Stimulated activated CD4-positive, alpha-beta T cell treated with anti-CD3 and anti-CD28 coated beads, Interleukin-12 subunit alpha, Interleukin-12 subunit beta, amount 100 ng/mL, for 48 hours (primary cell): ENCODE data around the gene KCNK17.

Experiments
- DNase-seq, 3 donors: peaks; one replicate each; pipeline ENCODE4 v3.0.0-alpha.2; 2020; ENCODE audit warnings: low read depth in 2 of 3, low spot score in 1 of 3

Gene KCNK17

DNA sequence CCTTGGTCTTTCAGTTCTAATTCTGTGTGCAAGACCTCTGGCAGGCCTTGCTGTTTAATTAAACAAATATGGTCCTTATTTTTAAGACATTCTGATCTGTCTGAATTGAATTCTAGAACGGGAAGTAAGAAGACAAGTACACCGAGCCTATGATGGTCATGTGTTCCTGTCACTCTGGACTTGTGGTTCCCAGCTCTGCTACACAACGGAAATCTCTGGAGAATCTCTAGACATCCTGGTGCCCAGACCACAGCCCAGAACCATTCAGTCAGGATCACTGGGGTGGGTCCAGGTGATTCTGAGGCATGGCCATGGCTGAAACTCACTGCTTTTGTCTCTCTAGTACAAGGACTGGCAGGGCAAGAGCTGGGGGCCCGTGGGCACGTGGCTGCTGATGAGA lies 24.2 kb upstream of the KCNK17 start:
- DNase-seq: no peak

DNA sequence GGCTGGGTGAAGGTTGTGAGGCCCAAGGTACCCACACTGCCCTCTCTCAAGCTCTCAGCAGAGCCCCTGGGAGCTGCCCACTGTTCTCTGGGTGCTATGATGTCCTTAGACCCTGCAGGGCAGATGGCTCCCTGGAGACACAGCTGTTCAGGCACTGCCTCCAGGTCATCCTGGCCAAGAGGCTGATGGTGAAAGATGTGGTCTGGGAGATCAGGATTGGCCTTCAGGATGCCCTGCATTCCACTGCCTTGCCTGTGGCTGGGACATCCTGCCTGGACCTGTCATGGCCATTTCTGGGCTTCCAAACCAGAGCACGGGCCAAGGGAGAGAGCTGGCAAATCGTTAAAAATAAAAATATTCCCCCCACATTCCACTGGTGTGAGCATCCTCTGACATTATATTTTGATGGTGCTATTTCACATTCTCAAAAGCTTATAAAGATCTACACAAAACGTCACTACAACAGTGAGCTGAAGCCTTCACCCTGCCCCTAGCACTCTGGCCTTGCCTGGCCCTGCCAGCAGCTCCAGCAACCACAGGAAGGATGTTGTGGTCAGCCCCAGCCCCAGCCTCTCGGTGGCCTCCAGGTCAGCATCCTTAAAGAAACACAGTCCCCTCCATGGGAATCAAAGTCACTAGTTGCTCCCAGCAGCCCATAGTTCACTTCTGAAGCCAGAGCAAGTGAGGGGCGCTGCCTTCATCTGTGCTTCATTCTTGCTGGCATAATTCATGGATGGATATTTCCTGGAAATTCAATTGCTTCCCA lies 21.7 kb upstream of the KCNK17 start:
- DNase-seq: no peak

DNA sequence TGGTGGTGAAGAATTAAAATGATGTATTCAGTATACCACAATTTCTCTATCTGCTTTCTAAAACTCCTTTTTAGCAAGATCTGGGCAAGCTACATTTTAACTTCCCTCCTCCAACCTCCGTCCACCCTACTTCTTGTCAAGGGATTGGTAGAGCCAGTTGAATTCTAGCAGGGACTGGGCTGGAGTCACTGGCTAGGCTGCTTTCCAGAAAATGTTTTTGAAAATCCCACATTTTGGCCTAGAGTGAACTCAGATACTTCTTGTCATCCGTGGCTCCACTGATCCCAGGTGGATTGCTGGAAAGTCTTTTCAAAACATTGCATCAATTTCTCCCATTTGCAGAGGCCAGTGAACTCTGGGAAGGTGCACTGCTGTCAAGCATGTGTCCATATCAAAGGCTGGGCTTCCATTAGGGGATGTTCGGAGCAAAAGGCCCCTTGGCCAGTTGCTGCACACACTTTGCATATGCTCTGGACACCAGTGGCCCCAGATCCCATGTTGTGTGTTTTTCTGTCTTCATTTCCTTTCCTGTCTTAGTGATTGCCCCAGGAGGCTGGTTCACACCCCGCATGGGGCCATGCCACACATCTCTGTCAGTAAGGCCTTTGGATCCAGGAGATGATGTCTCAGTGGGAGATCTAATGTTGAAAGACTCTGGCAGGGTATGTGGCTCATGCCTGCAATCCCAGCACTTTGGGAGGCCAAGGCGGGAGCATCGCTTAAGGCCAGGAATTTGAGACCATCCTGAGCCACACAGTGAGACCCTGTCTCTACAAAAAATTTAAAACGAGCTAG lies 19.6 kb upstream of the KCNK17 start:
- DNase-seq: no peak

DNA sequence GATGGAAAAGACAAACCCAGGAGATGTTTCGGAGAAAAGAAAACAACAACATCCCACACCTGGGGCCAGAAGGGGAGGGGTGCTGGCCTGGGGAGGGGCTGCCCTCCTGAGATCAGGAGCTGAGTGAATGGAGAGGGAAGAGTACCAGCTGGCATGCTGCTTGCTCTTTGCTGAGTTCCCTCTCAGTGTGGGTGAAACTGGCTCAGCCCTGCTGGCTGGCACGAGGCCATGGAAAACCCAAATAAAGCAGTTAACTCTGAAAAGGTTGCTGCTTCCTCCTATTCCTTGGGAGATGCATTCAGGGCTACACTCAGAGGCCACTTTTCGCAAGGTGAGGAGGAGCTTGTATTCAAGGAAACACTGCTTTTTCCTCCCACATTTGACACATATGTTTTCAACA lies 16.3 kb upstream of the KCNK17 start:
- DNase-seq: no peak

DNA sequence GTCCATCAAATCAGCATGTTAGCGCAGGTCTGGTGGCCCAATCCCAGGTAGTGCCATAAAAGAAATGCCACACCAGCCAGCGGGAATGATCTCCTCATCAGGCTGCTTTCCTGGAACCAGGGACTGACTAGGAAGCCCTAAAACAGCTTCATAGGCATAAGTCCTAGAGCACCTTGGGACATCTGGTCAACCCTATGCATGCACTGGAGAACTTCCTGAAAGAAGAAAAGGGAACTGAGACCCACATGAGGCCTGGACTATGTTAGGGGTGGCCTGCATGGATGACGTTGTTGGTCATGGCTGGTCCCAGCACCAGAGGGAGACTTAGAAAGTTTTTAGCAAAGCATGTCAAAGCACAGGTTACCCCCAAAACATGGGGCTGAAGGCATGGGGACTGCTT lies 15.8 kb upstream of the KCNK17 start:
- no peak for DNase-seq

DNA sequence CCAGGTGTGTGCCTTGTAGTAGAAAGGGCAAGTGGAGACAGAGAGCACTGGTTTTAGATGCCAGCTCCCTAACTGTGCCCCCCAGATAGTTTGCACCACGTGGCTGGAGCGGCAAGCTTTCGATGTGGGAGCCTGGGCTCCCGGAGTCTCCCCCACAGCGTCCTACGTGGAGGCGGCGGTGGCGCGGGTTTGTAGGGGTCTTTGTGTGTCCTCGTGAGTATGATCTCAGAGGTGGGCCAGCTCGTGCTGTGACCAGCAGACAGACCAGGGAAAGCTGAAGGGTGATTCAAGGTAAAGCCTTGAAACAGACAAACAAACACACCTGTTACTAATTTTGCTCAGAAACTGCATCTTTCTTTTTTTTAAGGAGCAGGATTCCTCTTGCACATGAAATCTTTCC lies 13.8 kb upstream of the KCNK17 start:
- no peak for DNase-seq

DNA sequence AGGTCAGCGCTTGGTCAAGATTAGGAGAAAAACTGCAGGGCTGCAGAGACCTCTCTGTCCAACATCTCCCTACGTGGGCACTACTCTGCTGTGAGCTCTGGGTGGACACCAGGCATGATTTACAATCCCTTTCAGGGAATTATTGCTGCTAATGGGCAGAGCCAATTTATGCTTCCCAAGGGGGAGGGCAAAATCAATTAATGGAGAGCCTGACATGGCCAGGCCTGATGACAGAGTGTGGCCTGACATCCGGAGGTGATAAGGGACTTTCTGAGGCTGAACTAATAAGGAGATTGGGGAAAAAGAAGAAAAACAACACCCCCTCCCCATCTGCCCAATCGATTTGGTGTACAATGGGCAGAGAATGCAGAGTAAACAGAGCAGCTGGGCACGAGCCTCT lies 13.3 kb upstream of the KCNK17 start:
- no peak for DNase-seq

DNA sequence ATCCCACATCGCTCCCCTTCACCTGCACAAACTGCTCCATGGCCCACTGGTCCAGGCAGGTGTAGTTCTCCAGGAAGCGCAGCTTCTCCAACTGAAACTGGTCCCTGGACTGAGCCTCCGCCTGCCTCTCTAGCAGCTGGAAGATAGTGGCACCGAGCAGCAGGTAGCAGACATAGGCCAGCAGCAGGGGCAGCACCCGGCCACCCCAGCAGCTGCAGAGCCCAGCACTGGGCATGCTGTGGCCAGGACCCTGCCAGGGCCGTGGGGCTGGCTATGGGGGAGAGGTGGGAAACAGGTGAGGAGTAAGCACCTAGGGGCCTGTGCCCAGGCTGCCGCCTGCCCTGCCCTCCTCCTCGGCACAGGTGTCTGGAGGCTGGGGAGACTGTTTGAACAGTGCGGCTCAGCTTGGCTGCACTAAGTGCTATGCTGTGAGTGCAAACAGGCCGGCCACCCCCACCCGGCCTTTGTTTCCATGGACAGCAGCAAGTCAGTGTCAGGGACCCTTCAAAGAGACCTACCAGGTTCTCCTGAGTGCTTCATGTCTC lies 8.2 kb upstream of the KCNK17 start, which contains the start of gene KCNK16:
Gene KCNK16 (minus strand): TSS at position 397 of the 545 bp plus-strand sequence. CDS start 162 bp downstream, at position 235.
- DNase-seq: no peak

DNA sequence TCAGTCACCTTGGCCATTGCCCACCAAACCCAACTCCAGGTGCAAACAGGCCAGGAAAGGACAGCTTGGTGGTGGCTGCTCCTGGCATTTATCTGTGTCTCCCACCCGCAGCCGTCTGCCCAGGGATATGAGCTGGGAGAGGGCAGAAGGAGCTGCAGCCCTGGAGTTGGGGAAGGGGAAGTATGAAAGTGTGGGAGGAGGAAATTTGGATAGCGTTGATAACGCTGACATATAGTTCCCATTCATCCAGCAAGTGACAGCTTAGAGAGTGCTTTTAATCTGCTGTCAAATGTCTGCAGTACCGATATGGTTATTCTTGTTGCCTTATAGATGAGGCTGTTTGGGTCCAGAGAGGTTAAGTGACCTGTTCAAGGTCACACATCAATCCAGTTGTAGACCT lies 7.5 kb upstream of the KCNK17 start:
- DNase-seq: no peak

DNA sequence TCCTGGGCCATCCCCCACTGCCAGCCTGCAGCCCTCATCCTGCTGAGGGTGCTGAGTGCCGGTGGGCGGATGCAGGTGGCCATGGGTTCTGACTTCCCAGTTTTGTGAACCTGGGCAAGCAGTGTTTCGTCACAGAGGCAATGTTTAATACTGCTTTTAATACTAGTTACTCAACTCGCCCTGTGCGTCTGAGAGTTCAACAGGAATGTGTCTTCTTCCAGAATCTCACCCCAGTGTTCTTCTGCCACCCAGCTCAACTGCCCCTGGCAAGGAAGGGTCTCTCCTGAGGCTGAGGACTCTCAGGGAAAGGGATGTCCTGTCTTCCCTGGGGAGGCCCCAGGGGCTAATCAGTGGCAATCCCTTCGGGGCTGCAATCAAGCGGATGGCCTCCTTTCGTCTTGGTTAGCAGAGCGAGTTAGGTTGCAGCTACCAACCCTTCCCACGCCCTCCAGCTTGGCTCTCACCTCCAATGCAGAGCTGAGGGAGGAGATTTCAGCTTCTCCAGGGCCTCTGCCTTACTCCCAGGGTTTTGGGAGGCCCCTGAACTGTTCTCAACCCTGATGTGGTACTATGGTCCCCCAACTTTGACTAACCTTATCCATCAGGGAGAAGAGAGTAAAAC lies 6.3 kb upstream of the KCNK17 start:
- no peak for DNase-seq

DNA sequence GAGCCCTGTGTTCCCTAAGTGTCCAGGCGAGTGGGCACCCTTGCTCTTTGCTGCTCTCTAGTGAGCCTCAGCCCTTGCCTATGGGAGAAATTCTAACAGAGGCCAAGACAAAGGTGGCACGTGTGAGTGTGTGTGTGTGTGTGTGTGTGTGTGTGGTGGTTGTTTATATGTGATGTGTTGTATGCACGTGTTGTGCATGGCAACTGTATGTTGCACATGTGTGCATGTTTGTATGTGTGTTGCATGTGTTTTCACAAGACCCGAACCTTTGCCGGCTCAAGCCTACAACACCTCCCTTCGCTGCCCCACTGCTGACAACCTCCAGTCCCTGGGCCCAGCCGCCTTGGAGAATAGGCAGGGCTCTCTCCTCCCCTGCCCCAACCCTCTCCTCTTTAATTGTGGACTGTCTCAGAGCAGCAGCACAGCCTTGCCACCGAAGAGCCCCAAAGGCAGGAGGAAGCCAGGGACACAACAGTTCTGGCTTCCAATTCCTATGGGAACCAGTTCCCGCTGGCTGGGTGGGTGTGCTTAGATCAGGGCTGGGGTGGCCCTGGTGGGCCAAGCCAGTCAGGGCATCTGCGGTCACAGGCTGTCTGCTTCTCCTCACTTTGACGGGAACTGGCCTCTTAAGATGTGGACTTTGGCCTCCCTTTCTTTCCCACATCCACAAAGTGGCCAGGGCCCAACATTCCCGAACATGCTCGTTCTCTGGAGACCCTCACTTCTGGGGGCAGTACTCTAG lies 5.6 kb upstream of the KCNK17 start:
- no peak for DNase-seq

DNA sequence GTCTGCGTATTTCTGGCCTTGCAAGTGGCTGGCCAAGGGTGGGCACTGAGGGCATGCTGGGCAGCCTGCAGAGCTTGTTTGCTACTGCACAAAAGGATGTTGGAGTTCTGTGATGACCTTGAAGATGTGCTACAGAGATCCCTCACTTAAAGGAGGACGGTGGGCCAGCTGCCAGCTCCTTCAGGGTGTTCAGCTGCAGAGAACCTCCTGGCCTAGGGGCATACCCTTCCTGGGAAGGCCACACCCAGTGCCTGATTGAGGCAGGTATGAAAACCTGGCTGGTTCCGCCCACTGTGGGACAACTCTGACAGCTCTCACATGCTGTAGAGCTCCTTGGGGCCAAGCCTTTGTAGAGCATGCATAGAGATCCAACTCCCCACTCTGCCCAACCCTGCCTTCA lies 3.0 kb upstream of the KCNK17 start:
- DNase-seq: no peak

DNA sequence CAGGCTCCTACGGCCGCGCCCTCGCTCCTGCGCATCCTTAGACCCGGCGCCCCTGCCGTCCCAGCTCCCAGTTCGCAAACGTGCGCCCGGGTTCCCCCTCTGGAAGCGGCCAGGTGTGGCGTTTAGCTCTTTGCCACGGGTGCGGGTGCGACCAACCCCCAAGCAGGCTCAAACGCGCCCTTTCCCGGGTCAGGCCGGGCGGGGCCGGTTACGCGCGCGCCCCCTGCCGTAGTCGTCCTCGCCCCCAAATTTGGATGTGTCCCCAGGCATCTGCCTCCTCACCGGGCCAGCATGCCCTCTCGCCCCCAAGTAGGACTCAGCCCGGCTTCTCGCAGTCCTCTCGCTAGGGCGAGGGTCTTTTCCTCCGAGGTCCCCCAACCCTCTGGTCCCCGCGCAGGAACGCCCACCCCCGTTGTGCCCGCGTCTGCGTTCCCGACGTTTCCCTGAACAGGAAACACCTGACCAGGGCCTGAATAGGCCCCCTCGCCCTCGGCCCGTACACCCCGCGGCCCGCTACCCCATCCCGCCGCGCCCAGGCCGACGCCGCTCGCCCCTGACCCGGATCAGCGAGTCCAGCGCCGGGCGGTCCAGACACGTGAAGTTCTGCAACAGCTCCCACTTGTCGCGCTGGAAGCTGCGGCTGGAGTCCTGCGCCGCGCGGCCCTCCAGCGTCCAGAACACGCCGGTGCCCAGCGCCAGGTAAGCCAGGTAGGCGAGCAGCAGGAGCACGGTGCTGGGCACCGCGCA lies 520 bp downstream of the KCNK17 start:
- no peak for DNase-seq

DNA sequence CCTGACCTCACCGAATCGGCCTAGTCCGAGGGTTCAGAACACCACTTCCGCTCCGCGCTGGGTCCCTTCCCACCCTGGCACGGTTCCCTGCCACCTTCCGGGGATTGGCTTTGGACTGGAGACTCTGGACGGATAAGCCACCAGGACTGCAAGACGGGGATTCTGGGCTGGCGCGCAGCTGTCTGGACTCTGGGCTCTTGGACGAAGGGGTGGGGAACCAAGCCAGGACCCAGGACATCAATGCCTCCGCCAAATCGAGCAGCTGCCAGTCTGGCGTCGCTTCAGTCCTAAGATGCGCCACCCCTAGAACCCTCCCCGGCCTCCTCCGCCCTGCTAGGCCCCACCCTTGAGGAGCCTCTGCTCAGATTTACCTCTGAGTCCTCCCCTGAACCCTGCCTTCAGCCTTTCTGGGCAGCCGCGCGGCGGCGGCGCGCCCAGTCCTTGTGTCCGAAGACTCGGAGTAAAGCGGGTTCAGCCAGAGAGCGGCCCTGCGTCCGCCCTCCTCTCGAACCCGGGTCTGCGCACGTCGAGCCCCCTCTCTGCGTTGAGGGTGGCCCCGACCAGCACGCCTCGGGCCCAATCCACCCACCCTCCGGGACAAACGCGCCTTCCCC lies 1.2 kb downstream of the KCNK17 start:
- no peak for DNase-seq

DNA sequence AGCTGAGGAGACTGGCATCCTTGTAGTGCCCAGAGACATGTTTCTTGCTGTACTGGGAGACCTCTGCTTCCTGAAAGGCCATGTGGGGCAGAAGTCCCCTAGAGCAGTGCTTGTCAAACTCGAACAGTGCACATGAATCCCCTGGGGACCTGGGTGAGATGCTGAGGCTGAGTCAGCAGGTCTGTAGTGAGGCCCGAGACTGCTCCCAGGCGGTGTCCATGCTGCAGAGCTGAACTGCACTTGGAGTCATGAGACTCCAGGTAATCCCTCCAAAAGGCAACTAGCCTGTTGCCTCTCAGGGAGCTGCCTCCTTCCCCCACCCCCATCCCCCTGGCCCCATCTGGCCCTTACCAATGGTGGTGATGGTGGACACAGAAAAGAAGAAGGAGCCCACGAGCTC lies 3.7 kb downstream of the KCNK17 start:
- DNase-seq: no peak

DNA sequence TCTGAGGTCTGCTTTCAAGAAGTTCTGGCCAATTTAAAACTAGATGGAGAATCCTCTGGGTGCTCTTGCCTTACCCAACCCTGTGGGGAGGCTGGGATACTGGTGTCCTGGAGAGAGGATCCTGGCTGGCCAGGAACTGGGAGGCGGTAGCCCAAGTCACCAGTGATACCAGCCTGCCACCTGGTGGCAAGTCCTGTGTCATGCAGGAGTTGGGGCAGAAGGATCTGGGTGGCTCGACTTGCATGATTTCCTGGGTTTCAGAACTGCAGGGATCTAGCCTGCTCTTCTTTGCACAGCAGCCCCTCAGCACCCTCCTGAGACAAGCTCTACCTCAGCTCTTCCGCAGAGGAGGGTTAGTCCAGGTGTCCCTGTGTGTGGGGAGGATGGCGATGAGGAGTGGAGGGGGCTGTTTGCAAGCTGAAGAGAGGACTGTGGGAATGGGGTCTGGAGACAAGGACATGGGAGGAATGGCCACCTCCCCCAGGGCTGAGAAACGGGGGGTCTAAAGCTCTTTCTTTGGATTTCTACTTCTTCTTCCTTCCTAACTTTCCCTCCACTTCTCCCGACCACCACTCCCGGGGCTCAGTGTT lies 4.2 kb downstream of the KCNK17 start:
- peak; percentile 45 to 62 (median 57) for DNase-seq

DNA sequence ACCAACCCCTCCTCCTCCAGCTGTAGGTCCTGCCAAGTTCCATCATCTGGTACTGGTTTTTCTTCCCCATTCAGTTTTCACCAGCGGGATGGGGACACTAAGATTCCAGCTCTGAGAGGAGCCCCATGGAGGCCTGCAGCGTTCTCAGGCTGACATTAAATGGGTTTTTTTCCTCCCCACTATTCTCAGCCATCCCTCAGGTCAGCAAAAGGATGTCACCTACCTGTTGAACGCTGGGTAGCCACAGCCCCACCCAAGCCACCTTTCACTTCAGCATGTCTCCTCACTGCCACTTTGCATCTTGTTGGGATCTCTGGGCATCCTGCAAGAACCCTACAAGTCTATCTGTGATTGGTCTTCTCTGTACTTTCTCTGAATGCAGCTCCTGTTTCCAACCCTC lies 6.8 kb downstream of the KCNK17 start:
- DNase-seq: no peak

DNA sequence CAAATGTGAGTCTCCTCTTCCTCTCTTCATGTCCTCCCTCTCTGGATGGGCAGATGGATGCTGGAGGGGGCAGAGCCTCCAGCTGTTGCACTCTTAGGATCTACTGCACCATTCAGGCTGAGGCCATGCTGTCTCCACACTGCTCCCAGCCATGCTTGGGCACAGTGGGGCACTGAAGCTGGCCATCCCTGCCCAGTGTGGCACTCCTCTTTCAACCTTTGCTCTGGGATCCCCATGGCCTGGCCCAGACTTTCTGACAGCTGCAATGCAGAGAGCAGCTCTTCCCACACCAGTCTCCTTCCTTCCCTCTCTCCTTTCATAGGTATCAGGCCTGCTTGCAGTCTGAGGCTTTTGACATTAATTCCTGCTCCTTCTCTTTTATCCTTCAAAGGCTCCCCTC lies 9.3 kb downstream of the KCNK17 start:
- no peak for DNase-seq

DNA sequence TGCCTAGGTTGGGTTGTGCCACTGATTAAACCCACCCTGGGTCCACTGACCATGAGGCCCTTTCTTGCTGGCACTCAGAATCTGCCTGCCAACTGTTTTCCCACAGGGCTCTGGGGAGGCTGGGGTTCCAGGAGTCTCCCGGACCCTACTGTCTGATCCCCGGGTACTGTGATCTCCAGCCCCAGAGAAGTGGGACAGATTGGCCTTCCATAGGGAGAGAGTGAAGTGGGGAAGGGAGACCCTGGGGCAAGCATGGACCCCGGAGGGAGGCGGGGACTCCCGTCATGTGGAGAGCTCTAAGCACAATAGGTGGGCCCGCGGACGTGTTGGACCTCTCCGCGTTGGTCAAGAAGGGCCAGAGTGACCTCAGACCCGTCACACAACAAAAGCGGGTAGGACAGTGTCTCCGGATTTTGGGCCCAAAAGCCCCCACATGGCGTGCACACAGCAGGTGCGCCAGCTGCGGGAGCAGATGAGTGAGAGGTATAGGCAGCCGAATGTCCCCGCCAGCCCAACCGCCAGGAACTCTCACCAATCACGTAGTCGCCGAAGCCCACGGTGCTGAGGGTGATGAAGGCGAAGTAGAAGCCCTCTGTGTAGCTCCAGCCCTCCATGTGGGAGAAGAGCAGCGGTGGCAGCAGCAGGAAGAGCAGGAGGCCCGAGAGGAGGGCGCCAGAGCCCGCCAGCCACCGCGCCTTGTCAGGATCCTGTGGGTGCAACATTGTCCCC lies 10.6 kb downstream of the KCNK17 start:
- DNase-seq: no peak
